ENCODE measurements around the gene CR1L.

The CR1L gene

DNA sequence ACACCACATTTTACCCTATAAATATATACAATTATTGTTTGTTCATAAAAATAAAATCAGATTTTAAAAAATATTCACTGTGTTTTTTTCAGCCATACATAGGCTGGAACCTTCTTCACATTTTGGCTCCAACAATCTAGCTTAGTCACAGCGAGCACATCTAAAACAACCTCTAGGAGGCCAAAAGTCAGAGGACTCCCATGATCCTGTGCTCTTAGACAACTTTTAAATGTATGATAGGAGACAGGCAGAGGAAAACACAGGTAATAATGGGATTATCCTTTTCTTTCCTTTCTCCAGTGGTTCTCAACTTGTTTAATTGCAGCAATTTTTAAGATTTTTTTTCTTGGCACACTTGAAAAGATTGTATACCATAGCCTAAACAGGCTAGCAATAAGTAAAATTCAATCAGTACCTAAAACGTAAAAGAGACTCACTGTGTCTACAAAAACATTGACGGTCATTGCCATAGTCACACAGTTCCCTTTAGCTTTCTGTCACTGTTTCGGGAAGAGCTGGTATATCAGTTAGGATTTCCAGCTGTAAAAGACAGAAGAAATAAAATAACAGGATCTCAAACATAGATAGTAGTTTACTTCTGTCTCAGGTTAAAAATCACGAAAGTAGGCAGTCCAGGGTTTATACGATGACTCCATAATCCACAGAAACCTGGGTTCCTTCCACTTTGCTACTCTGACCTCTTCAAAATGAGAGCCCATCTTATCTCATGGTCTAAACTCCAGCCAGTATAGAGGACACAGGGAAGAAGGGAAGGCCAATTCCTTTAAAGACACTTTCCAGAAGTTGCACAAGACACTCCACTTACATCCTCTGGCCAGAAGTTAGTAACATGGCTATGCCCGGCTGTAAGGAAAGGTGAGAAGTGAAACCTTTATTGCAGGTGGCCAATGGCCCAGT lies 39.2 kb upstream of the CR1L start:
- no peak for TF ChIP-seq ZNF830 (tag by site-specific recombination; IDR thresholded peaks at IDR 0.05; ENCODE audit: low read depth)
- TF ChIP-seq, protein P1, sequence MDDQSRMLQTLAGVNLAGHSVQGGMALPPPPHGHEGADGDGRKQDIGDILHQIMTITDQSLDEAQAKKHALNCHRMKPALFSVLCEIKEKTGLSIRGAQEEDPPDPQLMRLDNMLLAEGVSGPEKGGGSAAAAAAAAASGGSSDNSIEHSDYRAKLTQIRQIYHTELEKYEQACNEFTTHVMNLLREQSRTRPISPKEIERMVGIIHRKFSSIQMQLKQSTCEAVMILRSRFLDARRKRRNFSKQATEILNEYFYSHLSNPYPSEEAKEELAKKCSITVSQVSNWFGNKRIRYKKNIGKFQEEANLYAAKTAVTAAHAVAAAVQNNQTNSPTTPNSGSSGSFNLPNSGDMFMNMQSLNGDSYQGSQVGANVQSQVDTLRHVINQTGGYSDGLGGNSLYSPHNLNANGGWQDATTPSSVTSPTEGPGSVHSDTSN (CRISPR knock-in tag; IDR thresholded peaks at IDR 0.05) = no peak
- no peak for TF ChIP-seq ZNF621 (tag by site-specific recombination; IDR thresholded peaks at IDR 0.05)
- TF ChIP-seq KLF10 (tag by site-specific recombination; IDR thresholded peaks at IDR 0.05) = no peak
- no peak for TF ChIP-seq KLF9 (tag by site-specific recombination; IDR thresholded peaks at IDR 0.05; ENCODE audit: low read depth)
- TF ChIP-seq ZXDB (tag by site-specific recombination; IDR thresholded peaks at IDR 0.05) = no peak
- no peak for TF ChIP-seq ZFP41 (tag by site-specific recombination; IDR thresholded peaks at IDR 0.05; ENCODE audit: borderline replicate concordance)
- no peak for TF ChIP-seq ZNF510 (tag by site-specific recombination; IDR thresholded peaks at IDR 0.05; ENCODE audit: insufficient replicate concordance)
- TF ChIP-seq ZNF768 (tag by site-specific recombination; IDR thresholded peaks at IDR 0.05) = no peak
- no peak for TF ChIP-seq ZNF791 (tag by site-specific recombination; IDR thresholded peaks at IDR 0.05)
- ChIA-PET POLR2A (no interaction called here), CTCF (interaction anchor here (0.7 to 3.4 kb wide), 3 partner anchors 14 to 192 kb away, joined by 3 to 17 read pairs (median 3); no protein-coding TSS in a partner anchor)
- no peak overlapping the region for H3K27ac ChIP-seq (ENCODE audit: extremely low read depth, low read depth, low read length)
- H3K4me3 ChIP-seq (ENCODE audit: low read depth, low read length) = no peak overlapping the region
- H3K36me3 ChIP-seq (ENCODE audit: control insufficient read depth in 2 of 2, insufficient read depth in 1 of 2, low read length in 2 of 2) = no peaks in the 10 kb centered on the region
- H3K4me1 ChIP-seq (ENCODE audit: control insufficient read depth, insufficient read depth, low read length) = no peaks in the 10 kb centered on the region
- no peaks in the 10 kb centered on the region for H3K9me3 ChIP-seq (ENCODE audit: control insufficient read depth, insufficient read depth, low read depth, low read length)

DNA sequence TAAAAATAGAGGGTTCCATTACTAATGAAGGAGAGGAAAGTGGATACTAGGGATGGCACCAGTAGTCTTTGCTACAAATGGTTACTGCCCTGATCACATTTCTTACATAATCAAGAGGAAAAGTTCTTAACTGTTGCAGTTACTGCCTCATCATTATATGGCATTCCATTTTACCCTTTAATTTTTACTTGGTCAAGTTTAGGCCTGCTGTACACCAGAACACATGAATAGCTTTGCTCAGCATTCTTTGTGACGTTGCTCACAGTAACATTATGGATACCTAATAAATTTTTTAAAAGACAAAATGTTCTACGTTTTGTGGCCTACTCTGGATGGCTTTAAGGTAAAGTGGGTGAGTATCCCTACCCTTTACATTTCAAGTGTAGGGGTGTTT lies 38.6 kb upstream of the CR1L start:
- H3K27ac ChIP-seq (ENCODE audit: extremely low read depth, low read depth, low read length) = no peak overlapping the region
- H3K4me3 ChIP-seq (ENCODE audit: low read depth, low read length) = no peak overlapping the region
- no peaks in the 10 kb centered on the region for H3K36me3 ChIP-seq (ENCODE audit: control insufficient read depth in 2 of 2, insufficient read depth in 1 of 2, low read length in 2 of 2)
- no peaks in the 10 kb centered on the region for H3K9me3 ChIP-seq (ENCODE audit: control insufficient read depth, insufficient read depth, low read depth, low read length)
- POLR2A ChIA-PET = no interaction called here
- H3K4me1 ChIP-seq (ENCODE audit: control insufficient read depth, insufficient read depth, low read length) = no peaks in the 10 kb centered on the region
- TF ChIP-seq, protein P2, sequence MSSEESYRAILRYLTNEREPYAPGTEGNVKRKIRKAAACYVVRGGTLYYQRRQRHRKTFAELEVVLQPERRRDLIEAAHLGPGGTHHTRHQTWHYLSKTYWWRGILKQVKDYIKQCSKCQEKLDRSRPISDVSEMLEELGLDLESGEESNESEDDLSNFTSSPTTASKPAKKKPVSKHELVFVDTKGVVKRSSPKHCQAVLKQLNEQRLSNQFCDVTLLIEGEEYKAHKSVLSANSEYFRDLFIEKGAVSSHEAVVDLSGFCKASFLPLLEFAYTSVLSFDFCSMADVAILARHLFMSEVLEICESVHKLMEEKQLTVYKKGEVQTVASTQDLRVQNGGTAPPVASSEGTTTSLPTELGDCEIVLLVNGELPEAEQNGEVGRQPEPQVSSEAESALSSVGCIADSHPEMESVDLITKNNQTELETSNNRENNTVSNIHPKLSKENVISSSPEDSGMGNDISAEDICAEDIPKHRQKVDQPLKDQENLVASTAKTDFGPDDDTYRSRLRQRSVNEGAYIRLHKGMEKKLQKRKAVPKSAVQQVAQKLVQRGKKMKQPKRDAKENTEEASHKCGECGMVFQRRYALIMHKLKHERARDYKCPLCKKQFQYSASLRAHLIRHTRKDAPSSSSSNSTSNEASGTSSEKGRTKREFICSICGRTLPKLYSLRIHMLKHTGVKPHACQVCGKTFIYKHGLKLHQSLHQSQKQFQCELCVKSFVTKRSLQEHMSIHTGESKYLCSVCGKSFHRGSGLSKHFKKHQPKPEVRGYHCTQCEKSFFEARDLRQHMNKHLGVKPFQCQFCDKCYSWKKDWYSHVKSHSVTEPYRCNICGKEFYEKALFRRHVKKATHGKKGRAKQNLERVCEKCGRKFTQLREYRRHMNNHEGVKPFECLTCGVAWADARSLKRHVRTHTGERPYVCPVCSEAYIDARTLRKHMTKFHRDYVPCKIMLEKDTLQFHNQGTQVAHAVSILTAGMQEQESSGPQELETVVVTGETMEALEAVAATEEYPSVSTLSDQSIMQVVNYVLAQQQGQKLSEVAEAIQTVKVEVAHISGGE (tag by site-specific recombination; conservative IDR thresholded peaks at IDR 0.05; ENCODE audit: low read depth) = no peak
- TF ChIP-seq ZNF302 (tag by site-specific recombination; IDR thresholded peaks at IDR 0.05; ENCODE audit: low read depth) = no peak
- no peak for TF ChIP-seq ZNF37A (tag by site-specific recombination; IDR thresholded peaks at IDR 0.05)
- TF ChIP-seq ZNF416 (tag by site-specific recombination; IDR thresholded peaks at IDR 0.05) = no peak
- no peak for TF ChIP-seq YY1 (tag by site-specific recombination; IDR thresholded peaks at IDR 0.05)
- TF ChIP-seq EGR2 (tag by site-specific recombination; IDR thresholded peaks at IDR 0.05; ENCODE audit: low read depth) = no peak
- CTCF ChIA-PET = interaction anchor here (0.9 to 3.4 kb wide), 2 partner anchors 14 to 27 kb away, joined by 3 to 17 read pairs; no protein-coding TSS in a partner anchor

DNA sequence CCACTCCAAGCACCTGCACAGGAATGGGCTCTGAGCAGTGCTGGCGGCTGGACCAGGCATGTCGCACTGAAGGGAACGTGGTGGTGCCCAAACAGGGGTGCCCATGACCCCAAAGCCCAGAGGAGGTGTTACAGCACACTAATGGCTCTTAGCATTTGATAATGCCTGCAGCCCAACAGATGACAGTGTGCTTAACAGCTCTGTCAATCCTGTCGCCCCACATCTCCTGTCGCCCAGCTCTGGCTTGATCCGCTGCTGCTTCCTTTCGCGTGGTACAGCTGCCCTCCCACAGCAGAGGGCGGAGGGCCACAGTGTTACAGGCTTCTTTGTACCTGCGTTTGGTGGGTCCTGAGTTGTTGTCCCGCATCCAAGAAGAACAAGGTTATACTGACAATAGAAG lies 32.2 kb upstream of the CR1L start:
- Histone ChIP-seq H3K36me3 (ENCODE audit: control insufficient read depth in 2 of 2, insufficient read depth in 1 of 2, low read length in 2 of 2) (no peaks in the 10 kb centered on the region), H3K27ac (ENCODE audit: extremely low read depth, low read depth, low read length) (no peak overlapping the region), H3K4me3 (ENCODE audit: low read depth, low read length) (no peak overlapping the region), H3K9me3 (ENCODE audit: control insufficient read depth, insufficient read depth, low read depth, low read length) (no peaks in the 10 kb centered on the region), H3K4me1 (ENCODE audit: control insufficient read depth, insufficient read depth, low read length) (no peaks in the 10 kb centered on the region)
- CTCF ChIA-PET = interaction anchor here (1.0 to 4.0 kb wide), 2 partner anchors 8 to 33 kb away, joined by 3 to 22 read pairs; no protein-coding TSS in a partner anchor
- TF ChIP-seq ZNF501 (tag by site-specific recombination; IDR thresholded peaks at IDR 0.05) = no peak
- TF ChIP-seq, protein P3, sequence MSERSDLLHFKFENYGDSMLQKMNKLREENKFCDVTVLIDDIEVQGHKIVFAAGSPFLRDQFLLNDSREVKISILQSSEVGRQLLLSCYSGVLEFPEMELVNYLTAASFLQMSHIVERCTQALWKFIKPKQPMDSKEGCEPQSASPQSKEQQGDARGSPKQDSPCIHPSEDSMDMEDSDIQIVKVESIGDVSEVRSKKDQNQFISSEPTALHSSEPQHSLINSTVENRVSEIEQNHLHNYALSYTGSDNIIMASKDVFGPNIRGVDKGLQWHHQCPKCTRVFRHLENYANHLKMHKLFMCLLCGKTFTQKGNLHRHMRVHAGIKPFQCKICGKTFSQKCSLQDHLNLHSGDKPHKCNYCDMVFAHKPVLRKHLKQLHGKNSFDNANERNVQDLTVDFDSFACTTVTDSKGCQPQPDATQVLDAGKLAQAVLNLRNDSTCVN (tag by site-specific recombination; optimal IDR thresholded peaks at IDR 0.05) = no peak
- POLR2A ChIA-PET = no interaction called here
